ENCODE results near the gene THOC1.

The THOC1 gene

GRCh38 chr18:289026-289425, 21.2 kb upstream of the THOC1 start:
- Histone ChIP-seq H3K9me3 (replicated peaks in 1 of 11) (0 out of 22 replicates have a peak, but pooled peaks cover 0 to 2% (median 0%) of the 10 kb centered on the region in 11 experiments), H3K27me3 (no peaks in the 10 kb centered on the region), H3K9ac (peak overlapping the region in 2 of 11 experiments; percentile 28 to 60; a peak in 3 of 22 replicates), H3K4me1 (peaks cover 0 to 52% (median 8%) of the 10 kb centered on the region in 10 experiments; a peak in 10 of 20 replicates), H4K20me1 (no peaks in the 10 kb centered on the region), H3K36me3 (no peaks in the 10 kb centered on the region), H3K4me3 (no peak overlapping the region), H3K4me2 (peak overlapping the region in 5 of 11 experiments; percentile 23 to 79 (median 67); a peak in 9 of 22 replicates), H3K27ac (peak overlapping the region in 5 of 11 experiments; percentile 9 to 72 (median 61); a peak in 10 of 22 replicates)
- no peak for TF ChIP-seq Cebpa-rat (IDR thresholded peaks at IDR 0.05)

GRCh38 chr18:286515-287310, 18.9 kb upstream of the THOC1 start:
- no peak overlapping the region for H3K4me3 ChIP-seq
- TF ChIP-seq Cebpa-rat (IDR thresholded peaks at IDR 0.05): no peak
- peaks cover 0 to 52% (median 8%) of the 10 kb centered on the region in 10 experiments; a peak in 10 of 20 replicates for H3K4me1 ChIP-seq
- H3K9me3 ChIP-seq (replicated peaks in 1 of 11): no peaks in the 10 kb centered on the region
- no peaks in the 10 kb centered on the region for H3K27me3 ChIP-seq
- no peaks in the 10 kb centered on the region for H4K20me1 ChIP-seq
- H3K36me3 ChIP-seq: no peaks in the 10 kb centered on the region
- peak overlapping the region in 3 of 11 experiments; percentile 67 to 79 (median 69); a peak in 6 of 22 replicates for H3K4me2 ChIP-seq
- H3K9ac ChIP-seq: peak overlapping the region in 2 of 11 experiments; percentile 4 to 20; a peak in 2 of 22 replicates
- H3K27ac ChIP-seq: peak overlapping the region in 4 of 11 experiments; percentile 2 to 49 (median 26); a peak in 7 of 22 replicates

DNA sequence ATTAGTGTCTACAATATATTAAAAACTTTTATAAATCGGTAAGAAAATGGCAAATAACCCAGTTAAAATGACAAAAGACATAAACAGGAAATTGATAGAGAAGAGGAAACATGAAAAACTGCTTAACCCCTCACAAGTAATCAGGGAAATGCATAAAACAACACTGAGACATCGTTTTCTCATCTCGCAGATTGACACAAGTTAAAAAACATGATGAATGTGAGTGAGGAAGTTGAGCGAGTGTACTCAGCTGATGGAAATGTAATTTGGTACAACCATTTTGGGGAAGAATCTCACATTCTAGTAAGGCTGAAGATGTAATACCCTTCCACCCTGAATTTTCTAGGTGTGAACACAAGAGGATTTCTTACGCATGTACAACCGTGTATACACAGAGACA, 18.0 kb upstream of the THOC1 start:
- peak overlapping the region in 3 of 11 experiments; percentile 29 to 69 (median 67); a peak in 4 of 22 replicates for H3K4me2 ChIP-seq
- no peaks in the 10 kb centered on the region for H4K20me1 ChIP-seq
- no peak for TF ChIP-seq Cebpa-rat (IDR thresholded peaks at IDR 0.05)
- H3K27me3 ChIP-seq: no peaks in the 10 kb centered on the region
- H3K4me3 ChIP-seq: no peak overlapping the region
- no peaks in the 10 kb centered on the region for H3K9me3 ChIP-seq (replicated peaks in 1 of 11)
- peaks cover 0 to 51% (median 8%) of the 10 kb centered on the region in 10 experiments; a peak in 10 of 20 replicates for H3K4me1 ChIP-seq
- H3K9ac ChIP-seq: no peak overlapping the region
- H3K27ac ChIP-seq: peak overlapping the region in 4 of 11 experiments; percentile 2 to 49 (median 18); a peak in 3 of 22 replicates
- H3K36me3 ChIP-seq: no peaks in the 10 kb centered on the region

DNA sequence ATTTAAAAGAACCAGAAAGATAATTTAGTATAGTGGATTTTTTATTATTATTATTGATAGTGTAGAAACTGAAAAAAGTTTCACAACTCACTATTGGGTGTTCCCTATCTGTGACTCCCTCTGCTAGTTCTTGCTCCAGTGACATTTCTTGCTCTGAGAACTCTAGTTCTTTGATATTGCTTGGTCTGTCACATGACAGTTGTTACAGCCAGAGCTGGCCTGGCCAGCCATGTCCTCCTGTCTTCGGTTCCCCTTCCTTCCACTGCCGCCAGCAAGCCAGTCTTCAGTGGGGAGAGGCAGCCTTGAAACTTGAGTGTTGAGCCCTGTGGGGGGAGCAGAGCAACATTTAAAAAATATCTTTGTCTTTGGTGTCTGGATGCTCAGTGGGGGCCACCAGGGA, 7.6 kb upstream of the THOC1 start:
- Histone ChIP-seq H3K9ac (no peak overlapping the region), H3K27ac (0 out of 22 replicates have a peak overlapping the region, but pooled peaks of 1 of the 11 experiments have one; percentile 11), H3K27me3 (no peaks in the 10 kb centered on the region), H3K4me3 (no peak overlapping the region), H3K36me3 (no peaks in the 10 kb centered on the region), H3K4me2 (peak overlapping the region in 2 of 11 experiments; percentile 6 to 53; a peak in 3 of 22 replicates), H4K20me1 (no peaks in the 10 kb centered on the region), H3K9me3 (replicated peaks in 1 of 11) (peaks cover 11 to 18% (median 12%) of the 10 kb centered on the region in 11 experiments; a peak in 20 of 22 replicates), H3K4me1 (peaks cover 0 to 12% (median 0%) of the 10 kb centered on the region in 10 experiments; a peak in 3 of 20 replicates)
- no peak for TF ChIP-seq Cebpa-rat (IDR thresholded peaks at IDR 0.05)

GRCh38 chr18:274313-274712, 6.5 kb upstream of the THOC1 start:
- no peak overlapping the region for H3K4me2 ChIP-seq
- TF ChIP-seq Cebpa-rat (IDR thresholded peaks at IDR 0.05): no peak
- no peak overlapping the region for H3K9ac ChIP-seq
- peaks cover 11 to 18% (median 12%) of the 10 kb centered on the region in 11 experiments; a peak in 20 of 22 replicates for H3K9me3 ChIP-seq (replicated peaks in 1 of 11)
- H4K20me1 ChIP-seq: no peaks in the 10 kb centered on the region
- H3K27ac ChIP-seq: no peak overlapping the region
- no peaks in the 10 kb centered on the region for H3K27me3 ChIP-seq
- H3K4me3 ChIP-seq: no peak overlapping the region
- no peaks in the 10 kb centered on the region for H3K36me3 ChIP-seq
- peaks cover 6 to 19% (median 7%) of the 10 kb centered on the region in 10 experiments for H3K4me1 ChIP-seq

- no peak overlapping the region for H3K27ac ChIP-seq
Measured at GRCh38 chr18:273525-273924, 5.7 kb upstream of the THOC1 start.

DNA sequence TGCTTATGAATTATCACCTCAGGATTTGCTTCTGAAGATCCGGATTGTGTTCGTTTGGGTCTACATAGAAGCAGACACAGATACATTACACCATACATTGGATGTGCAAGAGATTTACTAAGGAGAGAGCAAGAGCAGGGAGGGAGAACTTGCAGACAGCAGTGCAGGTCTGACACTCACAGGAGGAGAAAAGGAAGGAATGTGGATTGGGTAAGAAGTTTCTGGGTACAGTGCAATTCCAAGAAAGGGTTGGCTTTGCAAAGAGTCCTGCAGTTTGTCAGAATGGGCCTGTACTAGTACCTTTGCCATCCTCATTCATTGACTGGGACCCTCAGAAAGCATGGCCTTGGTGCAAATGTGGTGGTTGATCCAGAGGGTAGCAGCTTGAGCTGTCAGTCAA, 4.8 kb upstream of the THOC1 start:
- no peak for TF ChIP-seq Cebpa-rat (IDR thresholded peaks at IDR 0.05)
- Histone ChIP-seq H4K20me1 (no peaks in the 10 kb centered on the region), H3K4me3 (no peak overlapping the region), H3K27ac (no peak overlapping the region), H3K9ac (no peak overlapping the region), H3K4me2 (no peak overlapping the region), H3K4me1 (peaks cover 13 to 27% (median 15%) of the 10 kb centered on the region in 10 experiments), H3K27me3 (no peaks in the 10 kb centered on the region), H3K9me3 (replicated peaks in 1 of 11) (peaks cover 0 to 5% (median 0%) of the 10 kb centered on the region in 11 experiments; a peak in 7 of 22 replicates), H3K36me3 (no peaks in the 10 kb centered on the region)

More at GRCh38 chr18:273525-273924, 5.7 kb upstream of the THOC1 start:
- no peaks in the 10 kb centered on the region for H4K20me1 ChIP-seq
- no peak overlapping the region for H3K4me3 ChIP-seq
- TF ChIP-seq Cebpa-rat (IDR thresholded peaks at IDR 0.05): no peak
- no peak overlapping the region for H3K9ac ChIP-seq
- H3K4me1 ChIP-seq: peaks cover 13 to 27% (median 15%) of the 10 kb centered on the region in 10 experiments
- no peaks in the 10 kb centered on the region for H3K36me3 ChIP-seq
- H3K27me3 ChIP-seq: no peaks in the 10 kb centered on the region
- no peak overlapping the region for H3K4me2 ChIP-seq
- H3K9me3 ChIP-seq (replicated peaks in 1 of 11): peaks cover 7 to 13% (median 8%) of the 10 kb centered on the region in 11 experiments; a peak in 20 of 22 replicates

DNA sequence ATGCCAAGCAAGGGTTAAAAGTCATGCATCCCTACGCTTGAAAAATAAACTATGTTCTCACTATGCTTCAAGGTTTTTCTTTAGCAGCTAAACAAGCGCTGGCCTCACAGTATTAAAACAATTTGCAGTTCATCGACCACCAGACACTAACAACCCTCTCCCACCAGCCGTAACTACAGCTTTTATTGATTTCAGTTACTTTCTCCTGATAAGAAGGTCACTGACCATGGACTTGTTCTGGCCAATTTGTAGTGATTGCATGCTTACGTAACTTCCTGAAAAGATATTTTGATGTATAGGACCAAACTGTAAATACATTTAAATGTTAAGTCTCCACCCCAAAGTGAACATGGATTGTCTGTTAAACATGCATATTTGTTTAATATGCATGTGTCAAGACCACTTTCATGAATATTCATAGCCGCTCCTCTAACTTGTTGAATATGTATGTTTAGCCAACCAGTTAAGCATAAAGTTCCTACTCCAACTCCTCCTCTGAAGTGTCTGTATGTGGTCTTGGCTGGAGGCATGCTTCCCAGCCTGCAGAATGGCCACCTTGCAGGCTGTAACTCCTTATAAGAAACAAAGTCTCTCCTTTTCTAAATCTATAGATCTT, 1.7 kb upstream of the THOC1 start:
- Histone ChIP-seq H4K20me1 (peaks cover 0 to 14% (median 0%) of the 10 kb centered on the region in 11 experiments; a peak in 3 of 22 replicates), H3K9ac (peak overlapping the region in 2 of 11 experiments; percentile 98 to 99; a peak in 3 of 22 replicates), H3K9me3 (replicated peaks in 1 of 11) (no peaks in the 10 kb centered on the region), H3K4me2 (peak overlapping the region; percentile 76 to 94 (median 89)), H3K36me3 (peaks cover 4 to 19% (median 11%) of the 10 kb centered on the region in 11 experiments), H3K4me1 (peaks cover 28 to 34% (median 30%) of the 10 kb centered on the region in 10 experiments), H3K27me3 (no peaks in the 10 kb centered on the region), H3K4me3 (peak overlapping the region in 4 of 10 experiments; percentile 81 to 94 (median 86); a peak in 1 of 20 replicates), H3K27ac (peak overlapping the region in 9 of 11 experiments; percentile 97 to 100 (median 99); a peak in 17 of 22 replicates)
- no peak for TF ChIP-seq Cebpa-rat (IDR thresholded peaks at IDR 0.05)

All from BLaER1 treated with 17β-estradiol and CSF1 and Interleukin-3, amounts not matched to agents 10 nM and 100 nM (cell line).